GM19463 (cell line): ENCODE data around the gene OR10H1.
"Not testable (repeated sequence)": the region's sequence is repeated elsewhere in the genome, so short reads cannot be mapped to it uniquely, and the experiment has no call there.

Source experiments
- ATAC-seq: cut with Tn5 transposase; IDR thresholded peaks from one replicate; pipeline ENCODE4 v1.9.1; 2021; ENCODE audit warnings: mild to moderate bottlenecking, moderate library complexity; ENCODE audit not compliant: unreplicated experiment

OR10H1 gene, protein sequence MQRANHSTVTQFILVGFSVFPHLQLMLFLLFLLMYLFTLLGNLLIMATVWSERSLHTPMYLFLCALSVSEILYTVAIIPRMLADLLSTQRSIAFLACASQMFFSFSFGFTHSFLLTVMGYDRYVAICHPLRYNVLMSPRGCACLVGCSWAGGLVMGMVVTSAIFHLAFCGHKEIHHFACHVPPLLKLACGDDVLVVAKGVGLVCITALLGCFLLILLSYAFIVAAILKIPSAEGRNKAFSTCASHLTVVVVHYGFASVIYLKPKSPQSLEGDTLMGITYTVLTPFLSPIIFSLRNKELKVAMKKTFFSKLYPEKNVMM

DNA sequence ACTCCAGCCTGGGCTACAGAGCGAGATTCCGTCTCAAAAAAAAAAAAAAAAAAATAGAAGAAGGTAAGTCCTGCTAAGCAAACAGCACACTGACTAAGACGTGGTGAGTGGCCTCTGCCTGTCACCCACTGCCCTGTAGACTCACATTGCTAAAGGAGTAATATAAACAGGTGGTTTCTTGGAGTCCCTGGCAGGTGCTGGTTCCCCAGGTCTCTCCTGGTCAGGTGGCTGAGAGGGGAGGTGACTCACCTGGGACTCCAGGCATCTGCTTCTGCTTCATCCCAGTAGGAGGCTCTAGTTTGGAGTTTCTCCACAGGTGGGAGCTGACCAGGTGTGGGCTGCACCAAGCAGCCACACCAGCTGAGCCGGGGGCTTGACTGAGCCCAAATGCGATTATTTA is at the start of gene OR10H1:
OR10H1 (minus strand) TSS at position 359 of the 400 bp plus-strand sequence. CDS start 7,627 bp downstream, outside the sequence.
- no peak for ATAC-seq

GRCh38 chr19:15864824-15865223 is 49.4 kb upstream of the OR10H1 start:
- ATAC-seq, result no peak

- no peak for ATAC-seq
These were observed 47.8 kb upstream of the OR10H1 start for GRCh38 chr19:15863272-15863671.

DNA sequence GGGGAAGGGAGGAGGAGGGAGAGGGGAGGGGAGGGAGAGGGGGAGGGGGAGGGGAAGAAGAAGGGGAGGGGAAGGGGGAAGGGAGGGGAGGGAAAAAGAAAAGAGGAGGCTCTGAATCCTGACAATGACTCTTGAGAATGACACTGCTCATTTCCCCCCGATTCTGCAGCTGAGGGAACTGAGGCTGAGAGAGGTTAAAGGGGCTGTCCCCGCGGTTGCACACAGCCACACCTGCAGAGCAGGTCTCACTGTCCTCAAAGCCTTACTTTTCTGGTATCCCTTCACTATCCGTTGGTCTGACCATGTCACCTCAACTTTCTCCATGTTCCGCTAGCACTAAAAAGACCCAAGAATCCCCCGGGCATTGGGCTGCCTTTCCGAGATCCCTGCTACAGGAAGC is 47.0 kb upstream of the OR10H1 start:
- ATAC-seq, result no peak

DNA sequence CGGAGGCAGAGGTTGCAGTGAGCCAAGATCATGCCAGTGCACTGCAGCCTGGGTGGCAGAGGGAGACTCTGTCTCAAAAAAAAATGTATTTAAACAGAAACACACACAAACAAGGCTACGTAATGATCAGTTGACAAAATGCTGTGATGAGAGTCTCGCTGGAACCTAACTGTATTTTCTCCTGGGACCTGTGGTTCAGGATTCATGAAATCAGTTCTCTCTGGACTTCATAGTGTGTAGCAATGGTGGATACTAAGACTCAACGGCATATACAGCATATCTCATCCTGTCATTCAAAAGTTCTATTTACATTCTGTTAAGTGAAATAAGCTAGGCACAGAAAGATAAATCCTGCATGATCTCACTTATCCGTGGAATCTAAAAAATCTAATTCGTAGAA is 45.1 kb upstream of the OR10H1 start:
- ATAC-seq, result no peak

- ATAC-seq, result no peak
These were observed 43.7 kb upstream of the OR10H1 start for GRCh38 chr19:15859187-15859586.

DNA sequence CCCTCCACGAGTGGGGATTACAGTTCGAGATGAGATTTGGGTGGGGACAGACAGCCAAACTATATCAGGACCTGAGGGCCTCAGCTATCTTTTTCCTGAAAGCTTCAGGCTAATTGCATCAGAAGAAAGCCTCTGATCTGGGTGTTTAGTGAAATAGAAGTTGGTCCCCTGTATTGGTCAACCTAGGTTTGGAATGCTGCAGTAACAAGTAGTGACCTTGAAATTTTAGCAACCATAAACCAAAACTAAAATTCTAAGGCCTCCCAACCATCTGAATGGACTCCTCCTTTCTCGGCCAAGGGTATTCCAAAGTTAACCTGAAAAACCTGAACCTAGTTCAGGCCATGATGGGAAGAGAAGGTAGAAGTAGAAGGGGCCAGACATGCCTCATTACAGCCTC is 34.9 kb upstream of the OR10H1 start:
- no peak for ATAC-seq

GRCh38 chr19:15846923-15847322 is 31.5 kb upstream of the OR10H1 start:
- ATAC-seq, result no peak

GRCh38 chr19:15843894-15844222 is 28.4 kb upstream of the OR10H1 start:
- ATAC-seq, result not testable (repeated sequence)

GRCh38 chr19:15843203-15843893 is 27.9 kb upstream of the OR10H1 start:
- no peak for ATAC-seq

DNA sequence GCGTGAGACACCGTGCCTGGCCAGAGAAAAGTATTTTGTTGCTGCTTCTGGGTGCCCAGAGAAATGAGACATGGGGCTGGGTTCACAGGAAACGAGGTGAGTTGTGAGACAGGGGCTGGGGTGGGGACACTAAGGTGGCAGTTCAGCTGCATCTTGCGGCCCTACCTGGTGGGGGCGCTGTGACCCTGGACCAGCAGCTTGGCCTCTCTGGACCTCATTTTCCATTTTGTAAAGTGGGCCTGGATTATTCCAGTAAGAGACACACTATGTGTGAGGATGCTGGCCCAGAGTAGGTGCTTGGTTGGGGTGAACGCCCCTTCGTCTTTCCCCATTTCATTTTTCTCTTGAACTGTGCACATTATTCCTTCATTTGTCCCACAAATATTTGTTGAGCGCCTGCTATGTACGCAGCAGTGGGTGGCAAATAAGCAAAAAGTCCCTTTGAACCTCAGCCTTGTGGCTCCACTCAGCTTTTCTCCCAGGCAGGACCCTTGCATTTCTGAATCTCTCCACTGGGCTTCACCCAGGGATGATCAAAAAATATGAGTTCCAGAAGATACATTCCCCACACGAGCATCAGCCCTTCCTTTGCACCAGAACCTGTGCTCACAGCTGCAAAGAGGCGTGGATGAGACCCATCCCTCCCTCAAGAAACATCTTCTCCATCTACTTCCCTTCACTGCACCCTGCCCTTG is 26.6 kb upstream of the OR10H1 start:
- no peak for ATAC-seq

- ATAC-seq, result no peak
These were observed 25.4 kb upstream of the OR10H1 start for GRCh38 chr19:15840833-15841232.

DNA sequence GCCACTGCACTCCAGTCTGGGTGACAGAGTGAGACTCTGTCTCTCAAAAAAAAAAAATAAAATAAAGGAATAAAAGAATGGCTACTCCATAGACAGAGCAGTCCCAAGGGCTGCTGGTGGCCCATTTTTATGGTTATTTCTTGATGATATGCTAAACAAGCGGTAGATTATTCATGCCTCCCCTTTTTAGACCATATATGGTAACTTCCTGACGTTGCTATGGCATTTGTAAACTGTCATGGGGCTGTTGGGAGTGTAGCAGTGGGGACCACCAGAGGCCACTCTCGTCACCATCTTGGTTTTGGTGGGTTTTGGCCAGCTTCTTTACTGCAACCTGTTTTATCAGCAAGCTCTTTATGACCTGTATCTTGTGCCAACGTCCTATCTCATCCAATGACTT is 24.4 kb upstream of the OR10H1 start:
- not testable (repeated sequence) for ATAC-seq

DNA sequence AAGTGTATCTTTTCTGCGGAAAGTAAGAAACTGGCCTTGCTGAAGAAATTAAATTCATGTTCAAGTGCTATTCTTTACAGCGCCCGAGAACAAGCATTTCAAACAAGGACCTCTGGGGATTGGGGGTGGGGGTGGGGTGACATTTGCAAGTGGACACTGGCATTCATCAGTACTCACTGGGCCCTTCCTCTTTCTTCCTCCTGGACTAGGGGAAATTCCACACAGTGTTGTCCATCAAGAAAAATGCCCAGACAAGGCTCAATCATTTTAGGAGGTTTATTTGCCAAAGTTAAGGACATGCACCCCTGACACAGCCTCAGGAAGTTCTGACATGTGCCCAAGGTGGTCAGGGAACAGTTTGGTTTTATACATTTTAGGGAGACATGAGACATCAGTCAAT is 22.9 kb upstream of the OR10H1 start:
- ATAC-seq, result no peak

DNA sequence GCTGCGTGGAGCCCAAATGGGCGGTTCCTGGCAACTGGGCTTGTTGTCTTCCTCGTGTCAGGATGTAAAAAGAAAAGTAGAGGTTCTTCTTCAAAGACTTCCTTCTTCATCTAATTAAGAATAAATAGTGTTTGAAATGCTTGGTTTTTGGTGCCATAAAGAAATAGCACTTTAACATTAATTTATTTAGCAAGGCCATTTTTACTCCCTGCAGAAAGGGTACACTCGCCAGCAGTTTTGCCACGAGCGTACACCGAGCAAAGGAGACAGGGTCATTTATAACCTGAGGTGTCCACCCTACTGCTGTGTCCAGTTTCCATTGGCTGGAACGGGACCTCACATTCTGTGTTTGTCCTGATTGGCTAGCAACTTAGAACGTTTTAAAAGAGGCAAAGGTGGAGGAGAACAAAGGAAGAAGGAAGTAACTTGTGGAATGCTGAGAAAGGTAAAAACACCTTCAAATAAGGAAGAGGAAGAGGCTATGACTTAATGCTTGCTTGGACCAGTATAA is 21.8 kb upstream of the OR10H1 start:
- ATAC-seq, result peak; percentile 10

DNA sequence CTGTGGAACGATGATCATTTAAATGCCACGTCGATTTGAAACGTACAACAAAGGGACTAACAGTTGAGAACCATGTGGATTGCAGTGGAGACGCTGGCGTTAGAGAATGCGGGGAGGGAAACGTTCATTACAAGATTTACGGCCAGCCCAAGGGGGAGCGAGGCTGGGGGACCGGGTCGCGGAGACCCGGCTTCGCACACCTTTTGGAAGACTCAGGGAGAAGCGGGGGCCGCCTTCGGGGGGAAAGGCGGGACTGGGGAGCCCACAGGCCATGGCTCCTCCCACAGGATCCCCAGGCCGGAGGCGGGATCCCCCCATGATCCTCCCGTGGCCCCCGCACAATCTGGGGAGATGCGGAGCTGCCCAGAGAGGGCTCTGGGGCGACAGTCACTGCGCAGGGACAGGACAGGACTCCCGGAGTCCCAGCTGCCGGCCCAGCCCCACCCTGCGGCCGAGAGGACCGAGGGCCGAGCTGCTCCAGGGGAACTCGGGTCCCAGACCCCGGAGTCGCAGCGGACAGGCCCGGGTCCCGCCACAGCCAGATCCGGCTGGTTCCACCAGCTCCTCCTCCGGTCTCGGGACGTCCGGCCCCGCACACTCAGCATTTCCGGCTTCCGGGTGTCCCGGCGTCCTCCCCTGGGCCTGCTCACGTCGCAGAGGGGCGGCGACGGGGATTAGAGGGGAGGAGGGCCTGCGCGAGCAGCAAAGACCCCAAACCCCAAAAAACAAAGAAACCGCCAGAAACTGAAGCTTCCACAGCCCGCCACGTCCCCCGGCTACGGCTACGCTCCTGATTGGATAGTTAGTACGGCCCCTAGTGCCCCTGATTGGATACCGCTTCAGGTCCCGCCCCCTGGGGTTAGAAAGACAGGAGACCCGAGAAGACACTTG is 21.1 kb upstream of the OR10H1 start:
- peak; percentile 93 for ATAC-seq

- ATAC-seq, result not testable (repeated sequence)
These were observed 20.3 kb upstream of the OR10H1 start for GRCh38 chr19:15835565-15836329.

DNA sequence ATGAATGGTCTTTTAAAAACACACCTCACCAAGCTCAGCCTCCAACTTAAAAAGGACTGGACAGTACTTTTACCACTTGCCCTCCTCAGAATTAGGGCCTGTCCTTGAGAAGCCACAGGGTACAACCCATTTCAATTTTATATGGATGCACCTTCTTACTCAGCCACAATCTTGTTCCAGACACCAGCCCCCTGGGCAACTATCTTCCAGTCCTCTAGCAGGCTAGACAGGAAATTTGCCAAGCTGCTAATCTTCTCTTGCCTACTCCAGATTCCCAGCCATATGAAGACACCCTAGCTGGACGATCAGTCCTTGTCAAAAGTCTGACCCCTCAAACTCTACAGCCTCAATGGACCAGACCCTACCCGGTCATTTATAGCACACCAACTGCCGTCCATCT is 18.8 kb upstream of the OR10H1 start:
- not testable (repeated sequence) for ATAC-seq

DNA sequence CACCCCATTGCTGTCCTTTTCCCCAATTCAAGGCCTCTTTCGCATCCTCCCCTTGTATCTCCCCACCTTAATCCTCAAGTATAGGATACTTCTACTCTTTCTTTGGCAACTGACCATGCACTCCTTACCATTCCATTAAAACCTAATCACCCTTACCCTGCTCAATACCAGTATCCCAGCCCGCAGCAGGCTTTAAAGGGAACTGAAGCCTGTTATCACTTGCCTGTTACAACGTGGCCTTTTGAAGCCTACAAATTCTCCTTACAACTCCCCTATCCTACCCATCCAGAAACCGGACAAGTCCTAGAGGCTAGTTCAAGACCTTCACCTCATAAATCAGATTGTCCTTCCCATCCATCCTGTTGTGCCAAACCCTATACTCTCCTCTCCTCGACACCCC is 16.2 kb upstream of the OR10H1 start:
- no peak for ATAC-seq

DNA sequence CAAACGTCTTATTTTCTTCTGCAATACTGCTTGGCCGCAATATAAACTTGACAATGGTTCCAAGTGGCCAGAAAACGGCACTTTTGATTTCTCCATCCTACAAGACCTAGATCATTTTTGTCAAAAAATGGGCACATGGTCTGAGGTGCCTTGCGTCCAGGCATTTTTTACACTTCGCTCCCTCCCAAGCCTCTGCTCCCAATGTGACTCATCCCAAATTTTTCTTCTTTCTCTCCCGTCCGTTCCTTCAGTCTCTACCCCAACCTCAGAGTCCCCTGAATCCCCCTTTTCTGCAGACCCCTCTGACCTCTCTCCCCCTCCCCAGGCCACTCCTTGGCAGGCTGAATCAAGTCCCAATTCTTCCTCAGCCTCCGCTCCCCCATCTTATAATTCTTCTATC is 14.3 kb upstream of the OR10H1 start:
- no peak for ATAC-seq
